H1 (cell line): ENCODE results near the gene NRXN3. TPM values are rescaled to one million over a fixed set of nuclear protein-coding genes. Genes with fewer than 3 reads are reported as not detected.

Source experiments
- CTCF ChIA-PET: fragments of 300-600 bp; sonication (Branson Sonifier 250); formaldehyde crosslinking; loops from one replicate; lab custom pipeline; 2021; ENCODE audit not compliant: partially characterized antibody; lab: Charles Lee
- POLR2A ChIA-PET: fragments of 300-600 bp; sonication (Branson Sonifier 250); formaldehyde crosslinking; loops from one replicate; lab custom pipeline; 2021; ENCODE audit warnings: inconsistent platforms; ENCODE audit not compliant: partially characterized antibody; lab: Charles Lee
- DNase-seq, 2 experiments: peaks; one replicate each; pipeline versions ENCODE4 v3.0.0 to v3.0.0-alpha.2; 2010 to 2022; ENCODE audit warnings: low spot score in 2 of 2, low read depth in 1 of 2, mixed read lengths in 1 of 2
- FAIRE-seq: peaks from 2 replicates; lab custom pipeline; 2011; peaks lifted over from hg19 to GRCh38; lab: Jason Lieb, UNC
- H2AFZ ChIP-seq: 2 replicates; pipeline ENCODE4 v1.8.1; 2012; ENCODE audit warnings: low read length, inconsistent platforms
- H2AK5ac ChIP-seq: 2 replicates; pipeline ENCODE4 v1.6.1; 2013; ENCODE audit warnings: low read depth, low read length
- H2BK120ac ChIP-seq: replicated peaks from 2 replicates; pipeline ENCODE3; 2013; ENCODE audit warnings: low read depth, low read length, inconsistent platforms
- H2BK12ac ChIP-seq: 2 replicates; pipeline ENCODE4 v1.6.1; 2013; ENCODE audit warnings: low read depth, low read length
- H2BK15ac ChIP-seq: 2 replicates; pipeline ENCODE4 v1.6.1; 2013; ENCODE audit warnings: low read length
- H2BK20ac ChIP-seq: 2 replicates; pipeline ENCODE4 v1.6.1; 2013; ENCODE audit warnings: low read length
- H2BK5ac ChIP-seq: 2 replicates; pipeline ENCODE4 v1.6.1; 2013; ENCODE audit warnings: low read depth, low read length
- H3K14ac ChIP-seq: 2 replicates; pipeline ENCODE4 v1.6.1; 2013; ENCODE audit warnings: inconsistent platforms; ENCODE audit not compliant: insufficient read length
- H3K18ac ChIP-seq: 2 replicates; pipeline ENCODE4 v1.6.1; 2013; ENCODE audit warnings: low read length; ENCODE audit errors: extremely low read depth
- H3K23ac ChIP-seq: 2 replicates; pipeline ENCODE4 v1.6.1; 2013; ENCODE audit warnings: inconsistent platforms; ENCODE audit not compliant: insufficient read length
- H3K23me2 ChIP-seq: 2 replicates; pipeline ENCODE4 v1.6.1; 2013; ENCODE audit warnings: low read depth, low read length
- H3K27ac ChIP-seq: 2 replicates; pipeline ENCODE4 v1.6.1; 2011; ENCODE audit warnings: low read depth, low read length, inconsistent platforms
- H3K27me3 ChIP-seq, 4 experiments: replicated peaks in 1 of 4; 1 replicate in 1 of 4; 2 replicates in 3 of 4; pipeline versions ENCODE4 v1.6.1 to v1.8.1; 2011 to 2013; ENCODE audit warnings: low read length in 3 of 4, mild to moderate bottlenecking in 3 of 4, inconsistent platforms in 2 of 4, mixed read lengths in 2 of 4, moderate library complexity in 1 of 4; ENCODE audit not compliant: control insufficient read depth in 3 of 4, insufficient read depth in 3 of 4; ENCODE audit errors: extremely low read depth in 1 of 4
- H3K36me3 ChIP-seq, 4 experiments: 2 replicates each; pipeline versions ENCODE4 v1.6.1 to v1.8.1; 2011 to 2013; ENCODE audit warnings: mild to moderate bottlenecking in 4 of 4, low read length in 3 of 4, moderate library complexity in 2 of 4, control low read depth in 1 of 4, inconsistent platforms in 1 of 4; ENCODE audit not compliant: insufficient read depth in 4 of 4, control insufficient read depth in 2 of 4
- H3K4ac ChIP-seq: replicated peaks from 2 replicates; pipeline ENCODE3; 2013; ENCODE audit warnings: low read length, low read depth, mixed read lengths, inconsistent platforms; ENCODE audit not compliant: insufficient read length
- H3K4me1 ChIP-seq, 4 experiments: replicated peaks in 1 of 4; 1 replicate in 1 of 4; 2 replicates in 3 of 4; pipeline versions ENCODE4 v1.6.1 to v1.8.1; 2011 to 2013; ENCODE audit warnings: low read length in 3 of 4, inconsistent platforms in 2 of 4, mixed read lengths in 1 of 4; ENCODE audit not compliant: insufficient read depth in 4 of 4, control insufficient read depth in 3 of 4
- H3K4me2 ChIP-seq, 2 experiments: 2 replicates each; pipeline versions ENCODE4 v1.6.1 to v1.8.1; 2011 to 2013; ENCODE audit warnings: low read depth in 2 of 2, low read length in 2 of 2, control low read depth in 1 of 2, inconsistent platforms in 1 of 2, mild to moderate bottlenecking in 1 of 2; ENCODE audit not compliant: insufficient read depth in 1 of 2
- H3K4me3 ChIP-seq, 4 experiments: fragments of 200-600, 300-600 bp in 1 of 4; sonication (generic), shearing (Covaris generic), sonication (Bioruptor Twin) in 1 of 4; 2 replicates each; pipeline versions ENCODE4 v1.5.1 to v1.8.1; 2011 to 2016; ENCODE audit warnings: low read length in 4 of 4, low read depth in 3 of 4, control low read depth in 2 of 4, inconsistent platforms in 2 of 4, mild to moderate bottlenecking in 2 of 4, mixed read lengths in 1 of 4, moderate library complexity in 1 of 4; ENCODE audit not compliant: insufficient read depth in 2 of 4; ENCODE audit errors: extremely low read depth in 1 of 4
- H3K56ac ChIP-seq: replicated peaks from 2 replicates; pipeline ENCODE3; 2013; ENCODE audit warnings: low read depth, mild to moderate bottlenecking, mixed read lengths, low read length, inconsistent platforms; ENCODE audit not compliant: insufficient read length
- H3K79me1 ChIP-seq: 2 replicates; pipeline ENCODE4 v1.6.1; 2013; ENCODE audit warnings: low read depth, low read length, control low read depth
- H3K79me2 ChIP-seq, 2 experiments: 2 replicates each; pipeline versions ENCODE4 v1.6.1 to v1.8.1; 2012 to 2013; ENCODE audit warnings: low read length in 2 of 2, mild to moderate bottlenecking in 2 of 2, inconsistent platforms in 1 of 2; ENCODE audit not compliant: insufficient read depth in 2 of 2, control insufficient read depth in 1 of 2
- H3K9ac ChIP-seq, 4 experiments: replicated peaks in 1 of 4; 1 replicate in 1 of 4; 2 replicates in 3 of 4; pipeline versions ENCODE4 v1.6.1 to v1.8.1; 2011 to 2013; ENCODE audit warnings: low read depth in 3 of 4, low read length in 3 of 4, control low read depth in 2 of 4, mild to moderate bottlenecking in 2 of 4, moderate library complexity in 2 of 4, inconsistent platforms in 1 of 4; ENCODE audit errors: extremely low read depth in 1 of 4
- H3K9me3 ChIP-seq, 2 experiments: 2 replicates each; pipeline versions ENCODE4 v1.6.1 to v1.8.1; 2012 to 2013; ENCODE audit warnings: mild to moderate bottlenecking in 2 of 2, moderate library complexity in 2 of 2, control low read depth in 1 of 2, inconsistent platforms in 1 of 2, low read depth in 1 of 2, low read length in 1 of 2, mixed read lengths in 1 of 2; ENCODE audit not compliant: insufficient read depth in 2 of 2
- H4K20me1 ChIP-seq, 2 experiments: replicated peaks in 1 of 2; 2 replicates each; pipeline versions ENCODE3 to v1.8.1; 2011 to 2013; ENCODE audit warnings: inconsistent platforms in 2 of 2, low read length in 2 of 2, mild to moderate bottlenecking in 1 of 2; ENCODE audit not compliant: insufficient read depth in 2 of 2, control insufficient read depth in 1 of 2
- H4K5ac ChIP-seq: 2 replicates; pipeline ENCODE4 v1.6.1; 2013; ENCODE audit warnings: low read length, low read depth, mixed read lengths, inconsistent platforms; ENCODE audit not compliant: insufficient read length
- H4K8ac ChIP-seq: 2 replicates; pipeline ENCODE4 v1.8.0; 2013; ENCODE audit warnings: mild to moderate bottlenecking, moderate library complexity, low read length, inconsistent platforms; ENCODE audit not compliant: insufficient read depth; ENCODE audit errors: extremely low read depth
- H4K91ac ChIP-seq: replicated peaks from 2 replicates; pipeline ENCODE3; 2013; ENCODE audit warnings: low read length, mixed read lengths, inconsistent platforms; ENCODE audit not compliant: insufficient read length
- CTBP2 ChIP-seq: IDR thresholded peaks from 2 replicates; pipeline ENCODE4 v1.7.0; 2011; ENCODE audit warnings: borderline replicate concordance, mild to moderate bottlenecking, moderate library complexity, mixed read lengths, low read length; ENCODE audit not compliant: insufficient read depth, insufficient read length
- NRF1 ChIP-seq: IDR thresholded peaks from 2 replicates; pipeline ENCODE4 v1.6.1; 2011; ENCODE audit warnings: mild to moderate bottlenecking, low read depth, low read length, improper control_type of control experiment
- RAD21 ChIP-seq, 2 experiments: IDR thresholded peaks in 1 of 2; conservative IDR thresholded peaks in 1 of 2; 2 replicates each; pipeline ENCODE4 v1.6.1; 2011; ENCODE audit warnings: low read depth in 2 of 2, low read length in 2 of 2, improper control_type of control experiment in 1 of 2, inconsistent platforms in 1 of 2, mild to moderate bottlenecking in 1 of 2, moderate library complexity in 1 of 2
- SIN3A ChIP-seq, 2 experiments: IDR thresholded peaks in 1 of 2; conservative IDR thresholded peaks in 1 of 2; 2 replicates each; pipeline ENCODE4 v1.6.1; 2011 to 2012; ENCODE audit warnings: low read length in 2 of 2, improper control_type of control experiment in 1 of 2, low read depth in 1 of 2, mild to moderate bottlenecking in 1 of 2
- SUZ12 ChIP-seq: fragments of 200-600 bp; sonication (generic); IDR thresholded peaks from 2 replicates; pipeline ENCODE4 v1.6.1; 2012; ENCODE audit warnings: mild to moderate bottlenecking, inconsistent platforms, low read length, moderate library complexity, mixed read lengths
- YY1 ChIP-seq: IDR thresholded peaks from 2 replicates; pipeline ENCODE4 v1.6.1; 2011; ENCODE audit warnings: low read depth, mild to moderate bottlenecking, low read length
- WGBS, 2 experiments: shearing (Covaris generic) in 1 of 2; methylation state at CpG; one replicate each; pipeline versions ENCODE4 v1.1.6 to v1.1.7; 2013 to 2015; ENCODE audit warnings: low lambda C conversion rate in 2 of 2, mixed read lengths in 2 of 2, inconsistent platforms in 1 of 2, low coverage in 1 of 2, missing lambda C conversion rate in 1 of 2; ENCODE audit not compliant: insufficient replicate concordance in 2 of 2, insufficient coverage in 1 of 2, insufficient read length in 1 of 2; ENCODE audit errors: extremely low coverage in 1 of 2, missing lambda C conversion rate in 1 of 2; 5-methylcytosine and 5-hydroxymethylcytosine counted together
- polyA plus RNA-seq, 7 experiments: library from polyadenylated mRNA; depleted of rRNA in 3 of 7; stranded (reverse) in 5 of 7; unstranded in 2 of 7; fragments of >200 nt in 5 of 7; fragments of 200-250 nt in 2 of 7; gene quantifications; 1 replicate in 5 of 7; 2 replicates in 1 of 7; 4 replicates in 1 of 7; pipeline versions ENCODE4 v1.2.1 to v1.2.3, GENCODE V29; 2011 to 2013; ENCODE audit warnings: missing spikeins in 2 of 7, mixed read lengths in 2 of 7
- total RNA-seq: library from RNA; stranded (reverse); fragmentation: NEBNext Ultra II Directional; extraction: Animal tissue kit (Norgen Biotek cat#: 25700); gene quantifications from 2 replicates; pipeline ENCODE4 v1.2.1, GENCODE V29; 2021
- TF ChIP-seq, protein P1 (sequence below): IDR thresholded peaks from 2 replicates; pipeline ENCODE4 v1.6.1; 2012; ENCODE audit warnings: inconsistent platforms
- TF ChIP-seq, protein P2 (sequence below), 3 experiments: IDR thresholded peaks; 1 replicate in 2 of 3; 2 replicates in 1 of 3; pipeline versions ENCODE4 v1.5.1 to v1.6.1; 2011; ENCODE audit warnings: low read length in 3 of 3, mild to moderate bottlenecking in 3 of 3, inconsistent platforms in 2 of 3, low read depth in 1 of 3, moderate library complexity in 1 of 3; ENCODE audit not compliant: insufficient read depth in 1 of 3; ENCODE audit errors: control extremely low read depth in 1 of 3

The NRXN3 gene
- total and polyA plus RNA-seq, 2 of the 8 experiments (the other 6 are each of a cell fraction or from before 2014, with no cell fraction given): 2.6 to 4.1 TPM

DNA sequence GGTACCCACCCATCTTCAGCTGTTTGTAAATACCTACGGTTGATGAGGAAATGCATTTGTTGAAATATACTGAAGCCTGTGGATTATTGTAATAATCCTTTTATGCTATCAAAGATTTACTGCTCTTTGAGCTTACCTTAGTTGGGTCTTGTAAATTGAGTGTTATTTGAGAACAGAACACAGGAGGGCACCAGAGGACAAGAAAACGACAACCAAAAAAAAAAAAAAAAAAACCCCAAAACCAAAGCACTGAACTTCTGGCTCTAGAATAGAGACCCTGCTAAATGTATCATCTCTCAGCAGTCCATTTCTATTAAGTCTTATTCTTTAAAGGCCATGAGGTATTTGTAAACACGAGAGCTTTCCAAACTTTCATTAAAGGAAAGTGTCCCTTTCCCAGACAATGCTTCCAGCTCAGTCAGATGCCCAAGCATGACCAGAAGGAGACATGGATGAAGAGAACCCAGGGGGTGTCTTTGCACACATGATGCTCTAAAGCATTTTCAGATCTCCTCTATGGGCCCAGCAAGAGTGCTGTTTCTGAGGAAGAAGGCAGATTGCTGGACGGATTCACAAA, 763.9 kb downstream of the NRXN3 start:
- Histone ChIP-seq H3K23ac (no peak overlapping the region), H3K4me3 (no peak overlapping the region), H3K4ac (no peak overlapping the region), H4K8ac (no peak overlapping the region), H2BK15ac (no peak overlapping the region), H4K91ac (no peak overlapping the region), H3K27ac (no peak overlapping the region), H3K23me2 (no peaks in the 10 kb centered on the region), H3K36me3 (no peaks in the 10 kb centered on the region), H3K79me2 (no peaks in the 10 kb centered on the region), H2BK12ac (no peak overlapping the region), H3K4me2 (no peak overlapping the region), H3K4me1 (no peaks in the 10 kb centered on the region; a peak in 1 of 7 replicates), H2AFZ (no peak overlapping the region), H2BK5ac (no peak overlapping the region), H2BK120ac (no peak overlapping the region), H3K27me3 (no peaks in the 10 kb centered on the region), H3K18ac (no peak overlapping the region), H3K79me1 (no peaks in the 10 kb centered on the region), H2AK5ac (no peak overlapping the region), H3K14ac (no peak overlapping the region), H3K9ac (no peak overlapping the region), H4K20me1 (no peaks in the 10 kb centered on the region), H4K5ac (no peak overlapping the region), H3K9me3 (no peaks in the 10 kb centered on the region), H2BK20ac (no peak overlapping the region), H3K56ac (no peak overlapping the region)
- no peak for DNase-seq
- WGBS, 2 experiments: 20% methylated on average over 4 of the region's 4 CpGs; no CpG with 5 or more reads in 1 of the 2 experiments
- POLR2A ChIA-PET: no interaction called here
- CTCF ChIA-PET: interaction anchor here (0.6 to 3.7 kb wide), 47 partner anchors 9 to 1917 kb away, joined by 3 to 37 read pairs (median 4); no protein-coding TSS in a partner anchor
- FAIRE-seq: peak; percentile 62
- TF ChIP-seq NRF1 (no peak), SIN3A (conservative IDR thresholded peaks at IDR 0.05 in 1 of 2, IDR thresholded peaks at IDR 0.05 in 1 of 2; ENCODE audit: low read depth in 1 of 2, low read length in 2 of 2) (no peak), YY1 (no peak), RAD21 (IDR thresholded peaks at IDR 0.05 in 1 of 2, conservative IDR thresholded peaks at IDR 0.05 in 1 of 2; ENCODE audit: low read depth in 2 of 2, low read length in 2 of 2) (peak; percentile 77 to 81), SUZ12 (no peak), CTBP2 (no peak)
- TF ChIP-seq, protein P1, sequence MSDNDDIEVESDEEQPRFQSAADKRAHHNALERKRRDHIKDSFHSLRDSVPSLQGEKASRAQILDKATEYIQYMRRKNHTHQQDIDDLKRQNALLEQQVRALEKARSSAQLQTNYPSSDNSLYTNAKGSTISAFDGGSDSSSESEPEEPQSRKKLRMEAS: no peak
- TF ChIP-seq, protein P2, sequence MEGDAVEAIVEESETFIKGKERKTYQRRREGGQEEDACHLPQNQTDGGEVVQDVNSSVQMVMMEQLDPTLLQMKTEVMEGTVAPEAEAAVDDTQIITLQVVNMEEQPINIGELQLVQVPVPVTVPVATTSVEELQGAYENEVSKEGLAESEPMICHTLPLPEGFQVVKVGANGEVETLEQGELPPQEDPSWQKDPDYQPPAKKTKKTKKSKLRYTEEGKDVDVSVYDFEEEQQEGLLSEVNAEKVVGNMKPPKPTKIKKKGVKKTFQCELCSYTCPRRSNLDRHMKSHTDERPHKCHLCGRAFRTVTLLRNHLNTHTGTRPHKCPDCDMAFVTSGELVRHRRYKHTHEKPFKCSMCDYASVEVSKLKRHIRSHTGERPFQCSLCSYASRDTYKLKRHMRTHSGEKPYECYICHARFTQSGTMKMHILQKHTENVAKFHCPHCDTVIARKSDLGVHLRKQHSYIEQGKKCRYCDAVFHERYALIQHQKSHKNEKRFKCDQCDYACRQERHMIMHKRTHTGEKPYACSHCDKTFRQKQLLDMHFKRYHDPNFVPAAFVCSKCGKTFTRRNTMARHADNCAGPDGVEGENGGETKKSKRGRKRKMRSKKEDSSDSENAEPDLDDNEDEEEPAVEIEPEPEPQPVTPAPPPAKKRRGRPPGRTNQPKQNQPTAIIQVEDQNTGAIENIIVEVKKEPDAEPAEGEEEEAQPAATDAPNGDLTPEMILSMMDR (IDR thresholded peaks at IDR 0.05; ENCODE audit: control extremely low read depth in 1 of 3, insufficient read depth in 1 of 3, low read depth in 1 of 3, low read length in 3 of 3): peak in 2 of 3 experiments; percentile 35 to 40; a peak in 2 of 4 replicates
